PC-9 (cell line): Measurements from ENCODE around the gene AKNAD1.

ENCODE experiments used
- CTCF ChIP-seq: fragments of 200-600 bp; sonication (generic); conservative IDR thresholded peaks from 2 replicates; pipeline ENCODE4 v1.6.1; 2017; ENCODE audit warnings: mixed run types, antibody characterized with exemption, mild to moderate bottlenecking, moderate library complexity
- EZH2 ChIP-seq: fragments of 200-600 bp; sonication (generic); IDR thresholded peaks from 2 replicates; pipeline ENCODE4 v1.8.0; 2017; ENCODE audit warnings: antibody characterized with exemption, low read depth

GRCh38 chr1:108877348-108878159 lies 20.7 kb upstream of the AKNAD1 start:
- TF ChIP-seq EZH2 = no peak
- TF ChIP-seq CTCF = no peak
